Measurements from ENCODE around the gene SETD1A. TPM values are rescaled to one million over a fixed set of nuclear protein-coding genes. Genes with fewer than 3 reads are reported as not detected.

SETD1A gene
- total and polyA plus RNA-seq, 9 of the 15 experiments (the other 6 are each of a cell fraction or from before 2014, with no cell fraction given) = 0.08 to 36.0 (median 4.2) TPM

DNA sequence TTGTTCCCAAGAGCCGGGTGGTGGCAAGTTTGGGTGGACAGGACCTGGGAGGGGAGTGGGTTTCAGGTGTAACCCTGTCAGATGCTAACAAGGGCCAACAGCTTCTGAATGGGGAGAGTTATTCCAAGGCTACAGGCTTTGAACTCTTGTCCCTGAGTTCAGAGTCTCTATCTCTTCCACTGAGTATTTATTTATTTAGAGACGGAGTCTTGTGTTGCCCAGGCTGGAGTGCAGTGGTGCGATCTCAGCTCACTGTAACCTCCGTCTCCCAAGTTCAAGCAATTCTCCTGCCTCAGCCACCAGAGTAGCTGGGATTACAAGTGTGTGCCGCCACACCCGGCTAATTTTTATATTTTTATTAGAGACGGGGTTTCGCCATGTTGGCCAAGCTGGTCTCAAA lies 2.6 kb upstream of the SETD1A start:
- Histone ChIP-seq H3K4me2 (ENCODE audit: insufficient read depth, low read length) (no peak overlapping the region), H3K9me1 (ENCODE audit: control insufficient read depth, insufficient read depth, low read length) (peaks cover 8% of the 10 kb centered on the region), H3K27ac (ENCODE audit: extremely low read depth, low read depth, low read length) (peak overlapping the region; percentile 25; the same call in 1 of the 3 replicates), H2AFZ (ENCODE audit: low read depth, low read length) (no peak overlapping the region), H4K20me1 (replicated peaks; ENCODE audit: control insufficient read depth, insufficient read depth, low read length) (peaks cover 6% of the 10 kb centered on the region), H3K9ac (ENCODE audit: insufficient read depth in 1 of 2, low read depth in 2 of 2, low read length in 2 of 2) (no peak overlapping the region), H3K36me3 (ENCODE audit: control insufficient read depth, insufficient read depth, low read length) (peaks cover 30% of the 10 kb centered on the region), H3K79me2 (ENCODE audit: control insufficient read depth, insufficient read depth, low read length) (peaks cover 46% of the 10 kb centered on the region), H3K9me3 (replicated peaks; ENCODE audit: control insufficient read depth, insufficient read depth, low read depth, low read length) (no peaks in the 10 kb centered on the region), H3K4me1 (replicated peaks in 1 of 2; ENCODE audit: control insufficient read depth in 2 of 2, insufficient read depth in 2 of 2, low read length in 2 of 2) (peaks cover 45 to 47% of the 10 kb centered on the region in 2 experiments), H3K27me3 (ENCODE audit: control insufficient read depth in 2 of 2, insufficient read depth in 2 of 2, low read length in 2 of 2) (no peaks in the 10 kb centered on the region), H3K4me3 (no peak overlapping the region)
- in situ Hi-C loops (cut with MboI) (loop anchor here (10.0 to 25.0 kb wide), 2 partner anchors 740 to 907 kb away; partner anchors contain the start of gene ZNF267), intact Hi-C loops (cut with micrococcal nuclease) (loop anchor here (10.0 kb wide), 2 partner anchors 140 to 500 kb away; partner anchors contain the start of genes ARMC5 and VKORC1)
- no TSS peak for BruUV-seq (replicated peaks)
- ChIA-PET POLR2A (interaction anchor here (0.6 to 3.8 kb wide), 7 partner anchors 9 to 927 kb away, joined by 3 to 11 read pairs (median 4); partner anchors contain the start of genes FUS, ZNF646 and ZNF668), CTCF (ENCODE audit: low intra/inter-chr PET ratio) (no interaction called here)
- 92% methylated on average over 8 of the region's 8 CpGs for WGBS (ENCODE audit: insufficient coverage, low coverage, missing lambda C conversion rate)
- ATAC-seq (no peak), FAIRE-seq (no peak), DNase-seq (ENCODE audit: extremely low read depth in 1 of 4, low spot score in 3 of 4) (no peak)
- TF ChIP-seq SMAD3 (CRISPR knock-in tag; conservative IDR thresholded peaks at IDR 0.05) (no peak), ZBTB7A (IDR thresholded peaks at IDR 0.05; ENCODE audit: borderline replicate concordance, control insufficient read depth, low read depth, low read length) (no peak), CEBPB (tag; IDR thresholded peaks at IDR 0.05) (no peak), ZNF589 (CRISPR knock-in tag; IDR thresholded peaks at IDR 0.05; ENCODE audit: low read depth) (no peak)
- TF ChIP-seq, protein P1, sequence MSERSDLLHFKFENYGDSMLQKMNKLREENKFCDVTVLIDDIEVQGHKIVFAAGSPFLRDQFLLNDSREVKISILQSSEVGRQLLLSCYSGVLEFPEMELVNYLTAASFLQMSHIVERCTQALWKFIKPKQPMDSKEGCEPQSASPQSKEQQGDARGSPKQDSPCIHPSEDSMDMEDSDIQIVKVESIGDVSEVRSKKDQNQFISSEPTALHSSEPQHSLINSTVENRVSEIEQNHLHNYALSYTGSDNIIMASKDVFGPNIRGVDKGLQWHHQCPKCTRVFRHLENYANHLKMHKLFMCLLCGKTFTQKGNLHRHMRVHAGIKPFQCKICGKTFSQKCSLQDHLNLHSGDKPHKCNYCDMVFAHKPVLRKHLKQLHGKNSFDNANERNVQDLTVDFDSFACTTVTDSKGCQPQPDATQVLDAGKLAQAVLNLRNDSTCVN (CRISPR knock-in tag; IDR thresholded peaks at IDR 0.05) = no peak
- TF ChIP-seq, protein P2, sequence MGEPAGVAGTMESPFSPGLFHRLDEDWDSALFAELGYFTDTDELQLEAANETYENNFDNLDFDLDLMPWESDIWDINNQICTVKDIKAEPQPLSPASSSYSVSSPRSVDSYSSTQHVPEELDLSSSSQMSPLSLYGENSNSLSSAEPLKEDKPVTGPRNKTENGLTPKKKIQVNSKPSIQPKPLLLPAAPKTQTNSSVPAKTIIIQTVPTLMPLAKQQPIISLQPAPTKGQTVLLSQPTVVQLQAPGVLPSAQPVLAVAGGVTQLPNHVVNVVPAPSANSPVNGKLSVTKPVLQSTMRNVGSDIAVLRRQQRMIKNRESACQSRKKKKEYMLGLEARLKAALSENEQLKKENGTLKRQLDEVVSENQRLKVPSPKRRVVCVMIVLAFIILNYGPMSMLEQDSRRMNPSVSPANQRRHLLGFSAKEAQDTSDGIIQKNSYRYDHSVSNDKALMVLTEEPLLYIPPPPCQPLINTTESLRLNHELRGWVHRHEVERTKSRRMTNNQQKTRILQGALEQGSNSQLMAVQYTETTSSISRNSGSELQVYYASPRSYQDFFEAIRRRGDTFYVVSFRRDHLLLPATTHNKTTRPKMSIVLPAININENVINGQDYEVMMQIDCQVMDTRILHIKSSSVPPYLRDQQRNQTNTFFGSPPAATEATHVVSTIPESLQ (CRISPR knock-in tag; IDR thresholded peaks at IDR 0.05) = no peak
- TF ChIP-seq, protein P3, sequence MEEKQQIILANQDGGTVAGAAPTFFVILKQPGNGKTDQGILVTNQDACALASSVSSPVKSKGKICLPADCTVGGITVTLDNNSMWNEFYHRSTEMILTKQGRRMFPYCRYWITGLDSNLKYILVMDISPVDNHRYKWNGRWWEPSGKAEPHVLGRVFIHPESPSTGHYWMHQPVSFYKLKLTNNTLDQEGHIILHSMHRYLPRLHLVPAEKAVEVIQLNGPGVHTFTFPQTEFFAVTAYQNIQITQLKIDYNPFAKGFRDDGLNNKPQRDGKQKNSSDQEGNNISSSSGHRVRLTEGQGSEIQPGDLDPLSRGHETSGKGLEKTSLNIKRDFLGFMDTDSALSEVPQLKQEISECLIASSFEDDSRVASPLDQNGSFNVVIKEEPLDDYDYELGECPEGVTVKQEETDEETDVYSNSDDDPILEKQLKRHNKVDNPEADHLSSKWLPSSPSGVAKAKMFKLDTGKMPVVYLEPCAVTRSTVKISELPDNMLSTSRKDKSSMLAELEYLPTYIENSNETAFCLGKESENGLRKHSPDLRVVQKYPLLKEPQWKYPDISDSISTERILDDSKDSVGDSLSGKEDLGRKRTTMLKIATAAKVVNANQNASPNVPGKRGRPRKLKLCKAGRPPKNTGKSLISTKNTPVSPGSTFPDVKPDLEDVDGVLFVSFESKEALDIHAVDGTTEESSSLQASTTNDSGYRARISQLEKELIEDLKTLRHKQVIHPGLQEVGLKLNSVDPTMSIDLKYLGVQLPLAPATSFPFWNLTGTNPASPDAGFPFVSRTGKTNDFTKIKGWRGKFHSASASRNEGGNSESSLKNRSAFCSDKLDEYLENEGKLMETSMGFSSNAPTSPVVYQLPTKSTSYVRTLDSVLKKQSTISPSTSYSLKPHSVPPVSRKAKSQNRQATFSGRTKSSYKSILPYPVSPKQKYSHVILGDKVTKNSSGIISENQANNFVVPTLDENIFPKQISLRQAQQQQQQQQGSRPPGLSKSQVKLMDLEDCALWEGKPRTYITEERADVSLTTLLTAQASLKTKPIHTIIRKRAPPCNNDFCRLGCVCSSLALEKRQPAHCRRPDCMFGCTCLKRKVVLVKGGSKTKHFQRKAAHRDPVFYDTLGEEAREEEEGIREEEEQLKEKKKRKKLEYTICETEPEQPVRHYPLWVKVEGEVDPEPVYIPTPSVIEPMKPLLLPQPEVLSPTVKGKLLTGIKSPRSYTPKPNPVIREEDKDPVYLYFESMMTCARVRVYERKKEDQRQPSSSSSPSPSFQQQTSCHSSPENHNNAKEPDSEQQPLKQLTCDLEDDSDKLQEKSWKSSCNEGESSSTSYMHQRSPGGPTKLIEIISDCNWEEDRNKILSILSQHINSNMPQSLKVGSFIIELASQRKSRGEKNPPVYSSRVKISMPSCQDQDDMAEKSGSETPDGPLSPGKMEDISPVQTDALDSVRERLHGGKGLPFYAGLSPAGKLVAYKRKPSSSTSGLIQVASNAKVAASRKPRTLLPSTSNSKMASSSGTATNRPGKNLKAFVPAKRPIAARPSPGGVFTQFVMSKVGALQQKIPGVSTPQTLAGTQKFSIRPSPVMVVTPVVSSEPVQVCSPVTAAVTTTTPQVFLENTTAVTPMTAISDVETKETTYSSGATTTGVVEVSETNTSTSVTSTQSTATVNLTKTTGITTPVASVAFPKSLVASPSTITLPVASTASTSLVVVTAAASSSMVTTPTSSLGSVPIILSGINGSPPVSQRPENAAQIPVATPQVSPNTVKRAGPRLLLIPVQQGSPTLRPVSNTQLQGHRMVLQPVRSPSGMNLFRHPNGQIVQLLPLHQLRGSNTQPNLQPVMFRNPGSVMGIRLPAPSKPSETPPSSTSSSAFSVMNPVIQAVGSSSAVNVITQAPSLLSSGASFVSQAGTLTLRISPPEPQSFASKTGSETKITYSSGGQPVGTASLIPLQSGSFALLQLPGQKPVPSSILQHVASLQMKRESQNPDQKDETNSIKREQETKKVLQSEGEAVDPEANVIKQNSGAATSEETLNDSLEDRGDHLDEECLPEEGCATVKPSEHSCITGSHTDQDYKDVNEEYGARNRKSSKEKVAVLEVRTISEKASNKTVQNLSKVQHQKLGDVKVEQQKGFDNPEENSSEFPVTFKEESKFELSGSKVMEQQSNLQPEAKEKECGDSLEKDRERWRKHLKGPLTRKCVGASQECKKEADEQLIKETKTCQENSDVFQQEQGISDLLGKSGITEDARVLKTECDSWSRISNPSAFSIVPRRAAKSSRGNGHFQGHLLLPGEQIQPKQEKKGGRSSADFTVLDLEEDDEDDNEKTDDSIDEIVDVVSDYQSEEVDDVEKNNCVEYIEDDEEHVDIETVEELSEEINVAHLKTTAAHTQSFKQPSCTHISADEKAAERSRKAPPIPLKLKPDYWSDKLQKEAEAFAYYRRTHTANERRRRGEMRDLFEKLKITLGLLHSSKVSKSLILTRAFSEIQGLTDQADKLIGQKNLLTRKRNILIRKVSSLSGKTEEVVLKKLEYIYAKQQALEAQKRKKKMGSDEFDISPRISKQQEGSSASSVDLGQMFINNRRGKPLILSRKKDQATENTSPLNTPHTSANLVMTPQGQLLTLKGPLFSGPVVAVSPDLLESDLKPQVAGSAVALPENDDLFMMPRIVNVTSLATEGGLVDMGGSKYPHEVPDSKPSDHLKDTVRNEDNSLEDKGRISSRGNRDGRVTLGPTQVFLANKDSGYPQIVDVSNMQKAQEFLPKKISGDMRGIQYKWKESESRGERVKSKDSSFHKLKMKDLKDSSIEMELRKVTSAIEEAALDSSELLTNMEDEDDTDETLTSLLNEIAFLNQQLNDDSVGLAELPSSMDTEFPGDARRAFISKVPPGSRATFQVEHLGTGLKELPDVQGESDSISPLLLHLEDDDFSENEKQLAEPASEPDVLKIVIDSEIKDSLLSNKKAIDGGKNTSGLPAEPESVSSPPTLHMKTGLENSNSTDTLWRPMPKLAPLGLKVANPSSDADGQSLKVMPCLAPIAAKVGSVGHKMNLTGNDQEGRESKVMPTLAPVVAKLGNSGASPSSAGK (IDR thresholded peaks at IDR 0.05) = no peak
